GM19099 (cell line): ENCODE measurements around the gene EYA2.

Experiments
- POLR2A ChIP-seq: IDR thresholded peaks from 3 replicates; pipeline ENCODE4 v1.6.1; 2011; ENCODE audit warnings: low read depth; ENCODE audit not compliant: insufficient read length; ENCODE audit errors: extremely low read depth

EYA2 gene

DNA sequence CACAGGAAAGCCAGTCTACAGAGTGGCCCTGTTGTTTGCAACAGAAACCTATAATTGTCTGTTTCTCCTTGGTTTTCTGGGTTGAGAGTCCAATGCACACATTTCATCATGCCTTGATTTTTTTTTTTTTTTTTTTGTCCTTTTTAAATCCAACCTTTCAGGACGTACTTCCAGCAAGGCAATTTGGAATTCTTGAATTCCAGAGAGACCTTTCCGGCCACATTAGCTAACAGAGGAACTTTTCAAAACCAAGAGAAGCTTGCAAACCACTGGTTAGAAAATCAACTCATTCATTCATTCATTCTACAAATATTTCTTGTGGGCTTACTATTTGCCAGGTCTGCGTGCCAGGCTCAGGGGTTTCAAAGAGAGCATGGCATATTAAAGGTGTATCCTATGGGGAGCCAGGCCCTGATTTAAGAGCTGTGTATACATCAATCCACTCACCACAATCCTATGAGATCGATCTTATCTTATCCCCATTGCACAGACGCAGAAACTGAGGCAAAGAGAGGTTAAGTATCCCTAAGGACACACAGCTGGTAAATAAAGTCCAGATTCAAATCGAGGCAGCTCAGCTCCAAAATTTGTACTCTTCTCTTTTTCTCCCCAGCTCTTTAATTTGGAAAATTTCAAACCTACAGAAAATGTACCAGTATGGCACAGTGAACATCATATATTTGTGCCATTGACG, 43.0 kb downstream of the EYA2 start:
- no peak for TF ChIP-seq POLR2A

DNA sequence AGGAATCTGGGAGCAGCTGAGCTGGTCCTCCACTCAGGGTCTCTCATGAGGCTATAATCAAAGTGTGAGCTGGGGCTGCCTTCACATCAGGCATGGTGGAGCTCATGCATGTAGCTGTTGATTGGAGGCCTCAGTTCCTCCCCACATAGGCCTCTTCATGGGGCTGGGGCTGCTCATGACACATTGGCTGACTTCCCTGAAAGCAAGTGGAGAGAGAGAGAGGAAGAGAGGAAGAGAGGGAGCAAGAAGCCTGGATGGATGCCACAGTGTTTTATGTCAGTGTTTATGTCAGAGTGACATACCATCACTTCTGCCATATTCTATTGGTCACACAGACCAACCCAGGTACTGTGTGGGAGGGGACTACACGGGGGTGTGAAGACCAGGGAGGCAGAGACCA, 43.8 kb downstream of the EYA2 start:
- TF ChIP-seq POLR2A: no peak

DNA sequence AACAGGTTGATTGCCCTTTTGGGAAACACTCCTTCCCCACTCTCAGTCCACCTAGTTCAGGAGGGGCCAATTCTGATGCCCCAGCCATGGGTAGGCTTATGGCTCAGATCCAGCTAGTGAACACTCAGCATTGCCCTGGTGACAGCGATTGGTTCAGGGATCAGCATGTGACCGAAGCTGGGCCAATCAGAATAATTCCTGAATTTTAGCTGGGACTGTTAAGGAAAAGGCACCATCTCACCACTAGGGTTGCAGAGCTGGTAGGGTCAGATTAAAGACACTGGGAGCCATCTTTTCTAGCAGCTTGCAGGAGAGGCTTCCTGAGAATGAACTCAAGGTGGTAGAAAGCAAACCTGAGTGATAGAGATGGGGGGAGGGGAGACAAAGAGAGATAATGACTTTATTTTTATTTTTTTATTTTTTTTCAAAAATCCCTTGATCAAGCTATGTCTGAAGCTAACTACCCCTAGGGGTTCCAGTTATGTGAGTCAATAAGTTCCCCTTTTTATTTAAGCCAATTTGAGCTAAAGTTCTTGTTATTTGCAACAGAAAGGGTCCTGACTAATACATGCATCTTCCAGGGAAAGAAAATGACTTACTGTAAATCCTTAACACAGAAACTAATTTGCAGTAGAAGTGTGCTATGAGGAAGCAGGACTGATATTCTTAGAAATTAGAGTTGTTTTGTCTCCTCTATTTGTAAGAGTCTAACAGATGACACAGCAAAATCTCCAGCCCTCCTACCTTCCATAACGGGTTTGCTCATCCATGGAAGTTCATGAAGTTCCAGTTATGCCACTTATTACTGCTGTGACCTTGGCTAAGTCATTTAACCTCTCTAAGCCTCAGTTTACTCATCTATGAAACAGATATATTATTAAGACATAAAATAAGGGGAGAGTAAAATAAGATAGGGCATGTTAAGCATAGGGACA, 44.7 kb downstream of the EYA2 start:
- no peak for TF ChIP-seq POLR2A

DNA sequence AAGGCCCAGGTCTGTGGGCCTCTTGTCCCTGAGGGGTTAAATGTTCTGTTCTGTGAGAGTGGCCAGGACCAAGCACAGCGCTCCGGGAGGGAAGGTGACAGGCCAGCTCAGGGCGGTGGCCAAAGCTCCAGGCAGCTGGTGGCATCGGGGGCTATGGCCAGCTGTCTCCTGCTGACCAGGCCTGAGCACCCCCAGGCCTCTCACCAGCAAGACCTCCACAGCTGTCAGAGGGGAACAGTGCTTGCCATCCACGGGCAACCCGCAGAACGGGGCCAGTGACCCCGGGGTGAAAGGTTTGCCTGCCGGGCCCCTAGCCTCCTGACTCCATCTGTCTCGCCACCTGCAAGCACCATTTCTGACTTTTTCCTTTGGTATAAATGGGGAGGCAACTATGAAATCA, 46.0 kb downstream of the EYA2 start:
- TF ChIP-seq POLR2A: no peak

DNA sequence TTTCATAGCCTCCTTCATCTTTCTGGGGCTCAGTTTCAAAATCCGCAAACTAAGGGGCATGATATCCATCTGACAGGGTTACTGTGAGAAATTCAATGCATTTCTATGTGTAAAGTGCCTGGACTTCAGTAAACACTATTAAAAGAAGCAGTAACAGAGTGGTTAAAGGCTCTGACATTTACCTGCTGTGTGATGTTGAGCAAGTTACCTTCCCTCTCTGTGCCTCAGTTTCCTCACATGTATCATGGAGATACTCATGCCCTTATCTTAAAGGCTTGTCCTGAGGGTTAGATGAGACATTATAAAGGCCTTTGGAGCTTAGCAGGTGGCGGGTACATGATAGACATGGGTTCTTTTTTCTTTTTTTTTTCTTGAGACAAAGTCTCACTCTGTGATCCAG, 46.8 kb downstream of the EYA2 start:
- TF ChIP-seq POLR2A: no peak

DNA sequence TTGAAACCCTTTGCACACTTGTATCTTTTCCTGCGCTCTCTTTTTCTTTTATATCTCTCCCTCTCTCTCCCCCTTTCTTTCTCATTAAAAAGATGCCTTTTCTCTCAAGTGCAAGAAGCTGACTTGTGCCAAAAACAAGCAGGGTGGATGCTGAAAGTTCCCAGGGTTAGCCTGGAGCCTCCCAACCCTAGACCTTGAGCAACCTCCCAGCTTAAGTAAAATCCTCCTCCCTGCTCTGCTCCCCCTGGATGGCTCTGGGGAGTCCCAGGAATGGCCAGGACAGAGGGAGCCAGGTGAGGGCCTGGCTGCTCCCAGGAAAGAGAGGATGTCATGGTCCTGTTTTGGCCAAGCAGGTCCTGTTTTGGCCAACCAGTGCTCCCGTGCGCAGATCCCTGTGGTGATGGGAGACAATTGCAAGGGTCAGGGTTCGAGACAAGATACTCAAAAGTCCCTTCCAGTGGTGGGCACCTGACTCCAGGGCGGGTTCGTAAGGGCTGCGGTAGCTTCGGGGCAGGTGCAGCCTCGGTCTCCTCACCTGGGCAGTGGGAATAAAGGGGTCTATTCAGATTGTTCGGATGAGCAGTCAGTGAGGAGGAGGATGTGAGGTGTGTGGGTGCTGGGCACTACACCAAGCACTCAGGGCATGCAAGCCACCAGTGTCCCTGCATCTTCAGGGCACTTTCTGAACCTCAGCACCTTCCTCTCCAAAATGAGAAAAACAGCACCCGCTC, 49.4 kb downstream of the EYA2 start:
- TF ChIP-seq POLR2A: no peak

DNA sequence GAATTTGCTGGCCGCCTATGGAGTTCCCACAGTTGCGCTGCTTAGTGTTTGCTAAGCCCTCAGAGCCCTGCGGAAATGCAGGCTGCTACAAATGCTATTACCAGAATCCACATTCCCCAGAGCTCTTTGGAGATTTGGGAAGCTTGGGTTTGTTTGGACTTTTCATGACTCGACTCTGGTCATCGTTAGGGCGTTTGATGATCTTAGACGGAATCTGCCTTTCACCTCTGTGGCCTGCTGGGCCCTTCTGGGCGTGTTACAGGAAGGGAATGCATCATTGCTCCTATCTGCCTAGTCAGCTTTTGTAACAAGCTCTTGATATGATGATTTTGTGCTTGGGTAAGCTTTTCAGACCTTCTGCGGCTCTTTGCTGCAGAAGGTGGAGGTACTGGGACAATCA, 50.8 kb downstream of the EYA2 start:
- no peak for TF ChIP-seq POLR2A

DNA sequence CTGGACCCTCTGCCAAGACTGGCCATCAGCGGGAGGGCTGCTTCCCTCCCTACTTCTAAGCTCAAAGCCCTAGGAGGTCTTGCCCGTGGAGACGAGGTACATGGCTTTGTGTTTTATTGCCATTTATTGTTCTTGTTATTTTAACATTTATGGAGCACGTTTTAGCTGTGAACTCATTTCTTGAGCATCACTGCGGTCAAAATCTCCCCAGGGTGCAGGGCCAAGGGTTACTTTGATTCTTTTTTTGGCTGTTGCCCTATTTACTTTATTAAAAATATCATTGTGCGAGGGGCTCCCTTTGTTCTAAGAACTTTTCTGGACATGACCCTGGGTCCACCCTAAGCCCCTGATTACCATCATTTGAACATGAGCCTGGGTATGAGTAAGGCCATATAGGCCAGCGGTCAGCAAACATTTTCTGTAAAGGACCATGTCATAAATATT, 51.6 kb downstream of the EYA2 start:
- TF ChIP-seq POLR2A: no peak

DNA sequence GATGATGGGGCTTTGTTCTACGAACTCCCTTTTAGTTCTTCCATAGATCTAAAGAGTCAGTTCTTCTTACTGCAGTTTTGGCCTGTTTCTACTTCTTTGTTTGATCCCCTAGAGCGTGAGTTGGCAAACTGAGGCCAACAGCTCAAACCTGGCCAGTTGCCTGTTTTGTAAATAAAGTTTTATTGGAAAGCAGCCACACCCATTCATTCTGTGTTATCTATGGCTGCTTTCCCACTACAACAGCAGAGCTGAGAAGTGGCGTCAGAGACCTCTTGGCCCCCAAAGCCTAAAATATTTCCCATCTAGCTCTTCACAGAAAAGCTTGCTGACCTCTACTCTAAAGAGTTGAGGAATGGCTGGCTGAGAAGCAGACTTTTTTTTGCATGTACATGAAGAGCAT, 52.2 kb downstream of the EYA2 start:
- no peak for TF ChIP-seq POLR2A

DNA sequence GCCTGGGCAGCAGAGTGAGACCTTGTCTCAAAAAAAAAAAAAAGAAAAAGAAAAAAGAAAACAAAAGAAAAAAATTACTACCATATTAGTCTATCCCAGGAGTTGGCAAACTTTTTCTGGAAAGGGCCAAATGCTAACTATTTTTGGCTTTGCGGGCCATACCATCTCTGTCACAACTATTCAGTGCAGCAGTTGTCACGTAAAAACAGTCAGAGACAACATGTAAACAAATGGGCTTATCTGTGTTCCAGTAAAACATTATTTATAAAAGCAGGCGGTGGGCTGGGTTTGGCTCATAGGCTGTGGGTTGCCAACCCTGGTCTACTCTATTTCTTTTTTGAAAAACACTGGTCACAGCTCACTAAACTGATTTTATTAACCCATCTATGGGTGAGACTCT, 53.4 kb downstream of the EYA2 start:
- TF ChIP-seq POLR2A: no peak

DNA sequence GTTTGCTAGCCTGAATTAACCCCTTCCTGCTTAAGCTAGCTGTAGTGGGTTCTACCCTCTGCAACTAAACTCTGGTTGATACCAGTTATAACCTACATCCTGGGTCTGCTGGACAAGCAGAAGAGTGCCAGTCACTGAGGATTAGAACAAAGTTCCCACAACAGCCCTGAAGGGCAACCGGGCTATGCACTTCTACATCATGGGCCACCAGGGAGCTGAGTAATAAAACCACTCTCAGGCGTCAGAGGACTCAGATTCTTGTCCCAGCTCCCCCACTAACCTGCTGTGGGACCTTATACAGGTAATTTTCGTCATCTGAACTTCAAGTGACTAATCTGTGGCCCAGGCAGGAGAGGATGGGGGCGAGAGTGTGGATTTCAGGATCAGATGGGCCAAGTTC, 56.8 kb downstream of the EYA2 start:
- TF ChIP-seq POLR2A: no peak

DNA sequence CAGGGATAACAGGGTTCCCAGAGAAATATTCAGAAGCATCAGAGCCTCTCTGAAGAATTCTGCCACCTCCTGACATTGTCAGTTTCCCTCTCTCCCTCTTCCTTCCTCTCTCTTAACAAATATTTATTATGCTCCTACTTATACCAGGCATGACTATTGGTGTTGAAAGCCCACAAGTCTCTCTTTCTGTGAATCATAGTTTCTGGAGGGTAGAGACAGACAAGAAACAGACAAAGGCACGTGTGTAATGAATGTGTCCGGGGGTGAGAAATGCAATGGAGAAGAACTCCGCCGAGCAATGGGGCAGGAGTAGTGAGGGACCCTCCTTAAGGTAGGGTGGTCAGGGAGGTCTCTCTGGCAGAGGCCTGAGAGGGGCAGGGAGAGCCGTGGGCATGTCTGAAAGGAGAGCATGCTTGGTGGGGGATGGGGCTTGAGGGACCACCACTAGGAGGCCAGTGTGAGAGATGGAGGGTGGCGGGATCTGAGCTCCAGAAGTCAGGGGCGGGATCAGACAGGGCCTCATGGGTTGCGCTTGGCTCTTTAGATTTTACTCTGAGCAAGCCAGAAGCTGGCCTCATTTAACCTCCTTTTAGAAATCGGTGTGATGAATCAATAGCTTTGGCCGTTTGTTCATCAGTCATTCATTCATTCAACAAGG, 57.3 kb downstream of the EYA2 start:
- no peak for TF ChIP-seq POLR2A

DNA sequence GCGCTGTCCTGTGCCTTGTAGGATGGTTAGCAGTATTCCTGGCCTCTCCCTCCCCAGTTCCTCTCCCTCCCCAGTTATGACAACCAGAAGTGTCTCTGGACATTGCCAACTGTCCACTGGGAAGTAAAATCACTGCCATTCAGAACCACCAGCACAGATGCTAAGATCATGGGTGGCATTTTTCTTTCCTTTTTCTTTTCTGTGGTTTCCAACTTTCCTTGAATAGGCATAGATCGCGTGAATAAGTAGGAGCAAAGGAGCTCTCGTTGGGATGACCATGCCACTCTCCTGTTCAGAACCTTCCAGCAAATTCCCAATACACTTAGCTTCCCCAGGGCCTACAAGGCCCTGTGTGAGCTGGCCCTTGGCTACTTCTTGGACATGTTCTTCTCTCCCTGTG, 59.0 kb downstream of the EYA2 start:
- TF ChIP-seq POLR2A: no peak

DNA sequence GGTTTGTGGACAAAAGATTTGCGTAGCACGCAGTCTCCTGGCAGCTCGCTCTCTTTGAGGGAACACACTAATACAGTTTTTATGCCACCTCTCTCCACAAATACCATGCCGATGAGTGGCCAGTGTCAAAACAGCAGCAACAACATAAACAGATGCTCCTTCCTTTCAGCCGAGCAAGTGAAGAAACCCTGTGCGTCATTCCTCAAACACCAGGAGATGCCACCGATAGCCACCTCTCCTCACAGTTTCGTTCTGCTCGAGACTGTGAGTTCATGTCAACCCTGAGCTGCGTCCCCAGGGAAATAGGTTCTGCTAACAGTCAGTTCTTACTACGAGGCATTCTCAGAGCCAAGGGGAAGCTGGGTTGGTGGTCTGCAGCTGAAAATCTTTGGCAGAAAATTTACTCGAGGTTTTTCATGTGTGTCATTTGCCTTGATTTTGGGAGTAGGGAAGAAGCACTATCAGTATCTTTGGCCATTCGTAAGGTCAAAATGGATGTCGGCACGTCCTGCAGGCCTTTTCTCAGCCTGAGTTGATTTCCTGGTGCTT, 59.9 kb downstream of the EYA2 start:
- no peak for TF ChIP-seq POLR2A
